Gastroesophageal sphincter (tissue), 4 donors: ENCODE measurements around the gene LTN1. TPM values are rescaled to one million over a fixed set of nuclear protein-coding genes. Genes with fewer than 3 reads are reported as not detected.

Experiments used
- ATAC-seq: fragments of 150-250 bp; one replicate; pipeline ENCODE4 v1.9.1; 2016; ENCODE audit warnings: mild to moderate bottlenecking, moderate library complexity
- H3K27ac ChIP-seq, 4 donors: fragments of 200-600 bp; sonication (generic) in 3 of 4; 1 replicate in 3 of 4; 2 replicates in 1 of 4; pipeline ENCODE4 v1.5.1; 2016 to 2019
- H3K27me3 ChIP-seq: fragments of 200-600 bp; sonication (generic); one replicate; pipeline ENCODE4 v1.5.1; 2019
- H3K36me3 ChIP-seq, 2 donors: fragments of 200-600 bp; sonication (generic); one replicate each; pipeline ENCODE4 v1.5.1; 2019; ENCODE audit warnings: control low read depth in 1 of 2
- H3K4me1 ChIP-seq, 3 donors: fragments of 200-600 bp; sonication (generic); 1 replicate in 2 of 3; 2 replicates in 1 of 3; pipeline ENCODE4 v1.5.1; 2016 to 2019; ENCODE audit warnings: control low read depth in 2 of 3
- H3K4me3 ChIP-seq, 2 donors: fragments of 200-600 bp; sonication (generic); one replicate each; pipeline ENCODE4 v1.5.1; 2019; ENCODE audit warnings: mild to moderate bottlenecking in 1 of 2, moderate library complexity in 1 of 2
- H3K9me3 ChIP-seq, 3 donors: fragments of 200-600 bp; sonication (generic); one replicate each; pipeline ENCODE4 v1.5.1; 2017 to 2019; ENCODE audit warnings: control low read depth in 2 of 3
- EP300 ChIP-seq: sonication (generic); formaldehyde crosslinking; IDR thresholded peaks from one replicate; pipeline ENCODE4 v1.6.1; 2017; ENCODE audit warnings: antibody characterized with exemption, mild to moderate bottlenecking
- POLR2A ChIP-seq, 2 donors: fragments of 450-650 bp; IDR thresholded peaks; one replicate each; pipeline ENCODE4 v1.6.1; 2017; ENCODE audit warnings: antibody characterized with exemption in 2 of 2, mild to moderate bottlenecking in 2 of 2, moderate library complexity in 1 of 2
- POLR2AphosphoS5 ChIP-seq: sonication (generic); formaldehyde crosslinking; IDR thresholded peaks from one replicate; pipeline ENCODE4 v1.6.1; 2017; ENCODE audit warnings: antibody characterized with exemption
- WGBS, 2 donors: methylation state at CpG; one replicate each; pipeline ENCODE4 v1.1.5; 2018; ENCODE audit warnings: low coverage in 1 of 2; 5-methylcytosine and 5-hydroxymethylcytosine counted together
- total RNA-seq, 4 donors: library from RNA; depleted of rRNA; stranded (reverse); fragments of >200 nt; gene quantifications; one replicate each; pipeline ENCODE4 v1.1.0, GENCODE V29; 2016
- TF ChIP-seq, protein P1 (sequence below), 4 experiments: fragments of 200-600 bp in 2 of 4; fragments of 450-650 bp in 2 of 4; sonication (generic) in 1 of 4; IDR thresholded peaks; one replicate each; pipeline ENCODE4 v1.5.1; 2017 to 2019; ENCODE audit warnings: antibody characterized with exemption in 4 of 4, mild to moderate bottlenecking in 2 of 4, moderate library complexity in 2 of 4

LTN1 gene, protein sequence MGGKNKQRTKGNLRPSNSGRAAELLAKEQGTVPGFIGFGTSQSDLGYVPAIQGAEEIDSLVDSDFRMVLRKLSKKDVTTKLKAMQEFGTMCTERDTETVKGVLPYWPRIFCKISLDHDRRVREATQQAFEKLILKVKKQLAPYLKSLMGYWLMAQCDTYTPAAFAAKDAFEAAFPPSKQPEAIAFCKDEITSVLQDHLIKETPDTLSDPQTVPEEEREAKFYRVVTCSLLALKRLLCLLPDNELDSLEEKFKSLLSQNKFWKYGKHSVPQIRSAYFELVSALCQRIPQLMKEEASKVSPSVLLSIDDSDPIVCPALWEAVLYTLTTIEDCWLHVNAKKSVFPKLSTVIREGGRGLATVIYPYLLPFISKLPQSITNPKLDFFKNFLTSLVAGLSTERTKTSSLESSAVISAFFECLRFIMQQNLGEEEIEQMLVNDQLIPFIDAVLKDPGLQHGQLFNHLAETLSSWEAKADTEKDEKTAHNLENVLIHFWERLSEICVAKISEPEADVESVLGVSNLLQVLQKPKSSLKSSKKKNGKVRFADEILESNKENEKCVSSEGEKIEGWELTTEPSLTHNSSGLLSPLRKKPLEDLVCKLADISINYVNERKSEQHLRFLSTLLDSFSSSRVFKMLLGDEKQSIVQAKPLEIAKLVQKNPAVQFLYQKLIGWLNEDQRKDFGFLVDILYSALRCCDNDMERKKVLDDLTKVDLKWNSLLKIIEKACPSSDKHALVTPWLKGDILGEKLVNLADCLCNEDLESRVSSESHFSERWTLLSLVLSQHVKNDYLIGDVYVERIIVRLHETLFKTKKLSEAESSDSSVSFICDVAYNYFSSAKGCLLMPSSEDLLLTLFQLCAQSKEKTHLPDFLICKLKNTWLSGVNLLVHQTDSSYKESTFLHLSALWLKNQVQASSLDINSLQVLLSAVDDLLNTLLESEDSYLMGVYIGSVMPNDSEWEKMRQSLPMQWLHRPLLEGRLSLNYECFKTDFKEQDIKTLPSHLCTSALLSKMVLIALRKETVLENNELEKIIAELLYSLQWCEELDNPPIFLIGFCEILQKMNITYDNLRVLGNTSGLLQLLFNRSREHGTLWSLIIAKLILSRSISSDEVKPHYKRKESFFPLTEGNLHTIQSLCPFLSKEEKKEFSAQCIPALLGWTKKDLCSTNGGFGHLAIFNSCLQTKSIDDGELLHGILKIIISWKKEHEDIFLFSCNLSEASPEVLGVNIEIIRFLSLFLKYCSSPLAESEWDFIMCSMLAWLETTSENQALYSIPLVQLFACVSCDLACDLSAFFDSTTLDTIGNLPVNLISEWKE (N-terminal part only)
- total RNA-seq: 10 to 100 TPM; 22.2 to 40.6 (median 31.8) TPM

DNA sequence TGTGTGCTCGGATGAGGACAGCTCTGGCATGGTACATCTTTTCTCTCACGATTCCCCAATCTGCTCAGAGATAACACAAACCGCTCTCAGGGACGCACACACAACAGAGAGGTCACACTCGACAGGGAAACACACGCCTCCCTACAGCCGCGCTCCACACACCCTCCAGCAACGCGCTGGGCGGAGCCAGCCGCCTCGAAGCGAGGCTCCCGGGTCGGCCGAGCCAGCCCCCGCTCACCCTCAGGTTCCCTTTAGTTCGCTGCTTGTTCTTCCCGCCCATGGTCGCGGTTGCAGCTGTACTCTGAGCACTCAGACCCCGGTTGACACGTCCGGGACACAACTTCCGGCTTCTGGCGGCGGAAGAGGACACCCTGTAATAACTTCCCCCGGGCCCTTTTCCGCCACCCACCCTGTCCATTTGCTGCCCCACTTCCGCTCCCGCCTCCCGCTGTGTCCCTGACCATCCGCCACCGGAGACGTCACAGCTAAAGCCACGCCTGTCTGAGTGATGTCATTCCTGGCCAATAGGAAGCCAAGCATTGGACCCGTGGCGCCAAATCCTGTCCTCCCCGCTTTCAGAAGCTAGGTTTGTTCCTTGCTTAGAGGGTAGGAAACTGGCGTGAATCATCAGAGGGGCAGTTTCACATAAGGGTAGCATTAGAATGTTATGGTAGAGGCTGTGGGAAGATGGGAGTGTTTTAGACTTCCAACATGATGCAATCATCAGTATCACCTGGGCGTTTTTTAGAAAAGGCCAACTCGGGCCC is at the start of gene LTN1:
Gene LTN1, minus strand, starts transcription at position 352 of the 767 bp plus-strand sequence. Its CDS starts 72 bp downstream, at position 280.
- peak; percentile 100 for ATAC-seq
- peak within 1 kb of the TSS; percentile 71 to 91 (median 90) for H3K27ac ChIP-seq
- H3K36me3 ChIP-seq: peaks cover 0 to 5% of the 10 kb centered on the region in 2 donors
- TF ChIP-seq POLR2A (IDR thresholded peaks at IDR 0.05) (peak in 1 of 2 donors; percentile 55), POLR2AphosphoS5 (peak; percentile 71)
- TF ChIP-seq, protein P1, sequence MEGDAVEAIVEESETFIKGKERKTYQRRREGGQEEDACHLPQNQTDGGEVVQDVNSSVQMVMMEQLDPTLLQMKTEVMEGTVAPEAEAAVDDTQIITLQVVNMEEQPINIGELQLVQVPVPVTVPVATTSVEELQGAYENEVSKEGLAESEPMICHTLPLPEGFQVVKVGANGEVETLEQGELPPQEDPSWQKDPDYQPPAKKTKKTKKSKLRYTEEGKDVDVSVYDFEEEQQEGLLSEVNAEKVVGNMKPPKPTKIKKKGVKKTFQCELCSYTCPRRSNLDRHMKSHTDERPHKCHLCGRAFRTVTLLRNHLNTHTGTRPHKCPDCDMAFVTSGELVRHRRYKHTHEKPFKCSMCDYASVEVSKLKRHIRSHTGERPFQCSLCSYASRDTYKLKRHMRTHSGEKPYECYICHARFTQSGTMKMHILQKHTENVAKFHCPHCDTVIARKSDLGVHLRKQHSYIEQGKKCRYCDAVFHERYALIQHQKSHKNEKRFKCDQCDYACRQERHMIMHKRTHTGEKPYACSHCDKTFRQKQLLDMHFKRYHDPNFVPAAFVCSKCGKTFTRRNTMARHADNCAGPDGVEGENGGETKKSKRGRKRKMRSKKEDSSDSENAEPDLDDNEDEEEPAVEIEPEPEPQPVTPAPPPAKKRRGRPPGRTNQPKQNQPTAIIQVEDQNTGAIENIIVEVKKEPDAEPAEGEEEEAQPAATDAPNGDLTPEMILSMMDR (IDR thresholded peaks at IDR 0.05): no peak
- no peaks in the 10 kb centered on the region for H3K27me3 ChIP-seq
- 1 to 5% methylated on average over 2 to 16 of the region's 43 CpGs for WGBS, 2 donors
- no peaks in the 10 kb centered on the region for H3K9me3 ChIP-seq
- H3K4me1 ChIP-seq: peaks cover 3 to 37% (median 8%) of the 10 kb centered on the region in 3 donors
- peak within 1 kb of the TSS; percentile 76 for H3K4me3 ChIP-seq

DNA sequence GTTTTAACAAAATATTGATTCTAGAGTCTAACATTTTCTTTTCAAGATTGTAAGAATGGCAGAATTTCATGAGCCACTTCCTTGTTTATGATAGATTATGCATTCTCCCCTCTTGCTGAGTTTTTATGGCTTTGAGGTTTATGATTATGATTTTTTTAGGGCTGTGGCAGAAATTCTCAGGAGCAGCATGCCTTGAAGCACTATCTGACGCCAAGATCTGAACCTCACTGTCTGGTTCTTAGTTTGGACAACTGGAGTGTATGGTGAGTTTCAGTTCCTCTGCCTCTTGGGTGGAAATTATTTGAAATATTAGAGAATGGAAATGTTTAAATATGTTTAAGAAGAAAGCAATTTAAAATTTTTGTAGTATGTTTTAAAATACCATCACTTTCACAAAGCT is 42.0 kb upstream of the LTN1 start:
- H3K27ac ChIP-seq: no peak overlapping the region
- no peaks in the 10 kb centered on the region for H3K27me3 ChIP-seq
- peaks cover 0 to 9% (median 0%) of the 10 kb centered on the region in 3 donors for H3K4me1 ChIP-seq
- WGBS, 2 donors: 33% methylated on average over 1 of the region's 1 CpG; no CpG with 5 or more reads in 1 of the 2 donors
- H3K9me3 ChIP-seq: no peaks in the 10 kb centered on the region
- no peak overlapping the region for H3K4me3 ChIP-seq
- peaks cover 3 to 94% of the 10 kb centered on the region in 2 donors for H3K36me3 ChIP-seq
- TF ChIP-seq, protein P1 (IDR thresholded peaks at IDR 0.05): no peak
- TF ChIP-seq POLR2A (IDR thresholded peaks at IDR 0.05) (no peak), EP300 (no peak), POLR2AphosphoS5 (no peak)
- no peak for ATAC-seq

DNA sequence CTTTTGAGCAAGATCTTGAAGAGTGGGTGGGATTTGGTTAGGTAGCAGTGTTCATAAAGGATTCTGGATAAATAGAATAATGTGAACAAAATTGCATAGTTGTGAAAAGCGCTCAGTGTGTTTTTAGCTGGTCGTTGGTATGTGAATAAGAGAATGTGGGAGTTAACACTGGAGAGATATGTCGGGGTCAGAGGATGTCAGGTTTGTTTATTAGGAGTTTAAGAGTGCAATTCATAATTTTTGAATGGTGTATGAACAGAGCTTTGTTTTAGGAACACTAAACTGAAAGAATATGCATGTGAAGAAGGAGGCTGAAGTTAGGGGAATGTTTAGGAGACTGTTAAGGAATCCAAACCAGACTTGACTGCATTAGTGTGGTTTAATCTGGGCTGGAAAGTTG is 41.2 kb upstream of the LTN1 start:
- H3K4me3 ChIP-seq: no peak overlapping the region

More for the DNA sequence above, 41.2 kb upstream of the LTN1 start:
- H3K4me1 ChIP-seq: peaks cover 0 to 9% (median 0%) of the 10 kb centered on the region in 3 donors
- no peaks in the 10 kb centered on the region for H3K27me3 ChIP-seq
- ATAC-seq: no peak
- TF ChIP-seq EP300: no peak
- no peak for TF ChIP-seq POLR2AphosphoS5
- no peak for TF ChIP-seq POLR2A (IDR thresholded peaks at IDR 0.05)
- TF ChIP-seq, protein P1 (IDR thresholded peaks at IDR 0.05): no peak
- 57 to 66% methylated on average over 3 of the region's 3 CpGs for WGBS, 2 donors
- H3K36me3 ChIP-seq: peaks cover 0 to 94% of the 10 kb centered on the region in 2 donors
- no peaks in the 10 kb centered on the region for H3K9me3 ChIP-seq
- H3K27ac ChIP-seq: no peak overlapping the region
